HEK293T (cell line): ENCODE data around the gene SLC7A14.

Experiments
- CTCF ChIA-PET: fragments of 350-600 bp; formaldehyde crosslinking; extraction: SDS; loops from one replicate; lab custom pipeline; 2021; ENCODE audit warnings: antibody characterized with exemption, inconsistent platforms; lab: Yijun Ruan, JAX
- POLR2A ChIA-PET: fragments of 350-600 bp; formaldehyde crosslinking; extraction: SDS; loops from one replicate; lab custom pipeline; 2020; ENCODE audit warnings: antibody characterized with exemption, inconsistent platforms; lab: Yijun Ruan, JAX
- DNase-seq: peaks from one replicate; pipeline ENCODE4 v3.0.0; 2012; ENCODE audit warnings: mixed read lengths; ENCODE audit errors: extremely low spot score
- ARNT ChIP-seq: fragments of 450-650 bp; IDR thresholded peaks from 2 replicates; pipeline ENCODE4 v1.6.1; 2017; ENCODE audit warnings: mild to moderate bottlenecking
- BHLHE40 ChIP-seq: fragments of 450-650 bp; IDR thresholded peaks from 2 replicates; pipeline ENCODE4 v1.6.1; 2016; ENCODE audit warnings: mild to moderate bottlenecking, moderate library complexity, borderline replicate concordance
- CTBP1 ChIP-seq: fragments of 450-650 bp; IDR thresholded peaks from 2 replicates; pipeline ENCODE4 v1.6.1; 2016; ENCODE audit warnings: borderline replicate concordance
- ELF4 ChIP-seq: fragments of 450-650 bp; IDR thresholded peaks from 2 replicates; pipeline ENCODE4 v1.6.1; 2017; ENCODE audit warnings: antibody characterized with exemption
- FOXA1 ChIP-seq: fragments of 450-650 bp; IDR thresholded peaks from 2 replicates; pipeline ENCODE4 v1.6.1; 2016; ENCODE audit warnings: mild to moderate bottlenecking
- FOXK2 ChIP-seq: fragments of 450-650 bp; IDR thresholded peaks from 2 replicates; pipeline ENCODE4 v1.6.1; 2016; ENCODE audit warnings: mild to moderate bottlenecking
- FOXM1 ChIP-seq: fragments of 450-650 bp; IDR thresholded peaks from 2 replicates; pipeline ENCODE4 v1.6.1; 2017; ENCODE audit warnings: mild to moderate bottlenecking, borderline replicate concordance
- HDGF ChIP-seq: fragments of 450-650 bp; IDR thresholded peaks from 2 replicates; pipeline ENCODE4 v1.6.1; 2017; ENCODE audit warnings: antibody characterized with exemption, borderline replicate concordance
- L3MBTL2 ChIP-seq: fragments of 450-650 bp; conservative IDR thresholded peaks from 2 replicates; pipeline ENCODE4 v1.6.1; 2016; ENCODE audit warnings: mild to moderate bottlenecking
- LEF1 ChIP-seq: fragments of 450-650 bp; IDR thresholded peaks from 2 replicates; pipeline ENCODE4 v1.6.1; 2017; ENCODE audit warnings: mild to moderate bottlenecking, borderline replicate concordance
- NFRKB ChIP-seq: fragments of 450-650 bp; IDR thresholded peaks from 2 replicates; pipeline ENCODE4 v1.6.1; 2016; ENCODE audit warnings: mild to moderate bottlenecking, moderate library complexity
- SP1 ChIP-seq: fragments of 450-650 bp; IDR thresholded peaks from 2 replicates; pipeline ENCODE4 v1.6.1; 2017
- SUZ12 ChIP-seq: fragments of 450-650 bp; IDR thresholded peaks from 2 replicates; pipeline ENCODE4 v1.6.1; 2016; ENCODE audit warnings: mild to moderate bottlenecking
- TARDBP ChIP-seq: fragments of 450-650 bp; IDR thresholded peaks from 2 replicates; pipeline ENCODE4 v1.6.1; 2016
- ZNF384 ChIP-seq: fragments of 450-650 bp; IDR thresholded peaks from 2 replicates; pipeline ENCODE4 v1.6.1; 2016
- TF ChIP-seq, protein P1 (sequence below): fragments of 450-650 bp; IDR thresholded peaks from 2 replicates; pipeline ENCODE4 v1.6.1; 2016

The SLC7A14 gene

GRCh38 chr3:170467007-170467406 is 118.9 kb downstream of the SLC7A14 start:
- TF ChIP-seq HDGF: no peak
- TF ChIP-seq CTBP1: no peak
- TF ChIP-seq FOXM1: no peak
- no peak for TF ChIP-seq LEF1
- no peak for TF ChIP-seq ZNF384
- no peak for TF ChIP-seq ELF4
- TF ChIP-seq BHLHE40: no peak
- TF ChIP-seq L3MBTL2: no peak
- TF ChIP-seq SUZ12: no peak
- TF ChIP-seq FOXA1: no peak
- no peak for TF ChIP-seq ARNT
- DNase-seq: no peak
- ChIA-PET CTCF (no interaction called here), POLR2A (no interaction called here)

DNA sequence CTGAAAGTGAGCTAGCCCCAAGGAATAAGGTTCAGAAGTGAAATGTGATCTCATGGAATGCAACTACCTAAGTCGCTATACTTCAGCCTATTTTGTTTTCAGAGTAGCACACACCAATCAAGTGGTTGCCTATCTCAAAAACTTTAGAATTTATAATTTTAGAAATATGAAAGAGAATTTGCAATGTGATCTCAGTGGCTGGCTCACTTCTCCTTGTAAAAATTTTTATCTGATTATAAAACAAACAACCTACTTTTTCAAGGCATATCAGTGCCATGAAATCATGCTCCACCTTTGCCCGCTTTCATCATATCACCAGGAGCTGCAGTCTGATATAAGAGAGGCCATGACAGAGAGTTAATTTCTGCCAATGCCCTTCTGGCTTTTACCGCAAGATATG is 119.9 kb downstream of the SLC7A14 start:
- TF ChIP-seq FOXM1 (no peak), L3MBTL2 (no peak), SP1 (no peak), NFRKB (no peak), CTBP1 (no peak), LEF1 (no peak), FOXK2 (no peak), TARDBP (no peak), ARNT (no peak), BHLHE40 (no peak), HDGF (no peak), SUZ12 (no peak), ZNF384 (no peak), FOXA1 (no peak)
- no peak for DNase-seq
- CTCF ChIA-PET: interaction anchor here (1.1 kb wide), 1 partner anchor 347 kb away, joined by 3 read pairs; no protein-coding TSS in a partner anchor
- POLR2A ChIA-PET: no interaction called here

DNA sequence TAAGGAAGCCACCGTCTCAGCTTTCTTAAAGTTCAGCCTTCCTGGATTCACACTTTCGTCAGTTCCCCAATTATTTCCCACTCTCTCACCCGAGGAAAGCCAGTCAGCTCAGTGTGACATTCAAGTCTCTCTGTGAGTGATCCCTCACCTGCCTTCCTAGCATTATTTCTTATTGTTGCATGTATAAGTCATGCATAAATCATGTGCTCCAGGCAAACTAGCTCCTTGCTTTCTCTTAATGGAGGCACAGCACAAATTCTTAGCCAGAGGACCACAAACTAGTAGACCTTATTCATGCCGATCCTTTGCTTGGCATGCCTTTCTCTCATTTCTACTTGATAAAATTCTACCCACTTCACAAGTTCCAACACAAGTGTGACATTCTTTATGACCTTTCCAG is 122.9 kb downstream of the SLC7A14 start:
- no peak for DNase-seq
- POLR2A ChIA-PET: no interaction called here
- TF ChIP-seq HDGF (no peak), ZNF384 (no peak), NFRKB (no peak), FOXM1 (no peak), SP1 (no peak), SUZ12 (no peak), FOXK2 (no peak)
- CTCF ChIA-PET: no interaction called here

GRCh38 chr3:170458285-170458684 is 127.6 kb downstream of the SLC7A14 start:
- POLR2A ChIA-PET: no interaction called here
- CTCF ChIA-PET: no interaction called here
- no peak for DNase-seq
- TF ChIP-seq SUZ12 (no peak), ZNF384 (no peak), FOXA1 (no peak), ARNT (no peak), TARDBP (no peak), ELF4 (no peak), NFRKB (no peak), FOXK2 (no peak)

DNA sequence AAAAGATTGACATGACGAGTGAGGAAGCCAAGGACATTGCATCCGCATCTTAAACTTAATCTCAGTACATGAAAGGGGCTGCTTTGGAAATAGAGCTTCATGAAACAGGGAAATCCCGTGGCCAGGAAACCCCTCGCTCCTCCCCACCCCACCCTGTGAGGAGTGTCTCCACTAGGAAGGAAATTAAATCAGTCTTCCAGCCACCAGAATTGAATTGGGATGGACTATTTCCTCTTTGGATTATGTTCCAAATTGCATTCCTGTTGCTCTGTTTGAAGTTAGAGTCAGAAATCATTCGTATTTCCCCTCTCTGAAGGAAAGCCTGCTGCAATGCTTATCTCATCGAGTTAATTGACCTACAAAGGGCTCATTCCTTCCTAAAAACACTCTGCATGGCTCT is 131.4 kb downstream of the SLC7A14 start:
- TF ChIP-seq FOXK2 (no peak), SUZ12 (no peak), BHLHE40 (no peak), TARDBP (no peak), FOXA1 (no peak), LEF1 (no peak), NFRKB (no peak), ELF4 (no peak), SP1 (no peak), HDGF (no peak), FOXM1 (no peak), CTBP1 (no peak)
- TF ChIP-seq, protein P1, sequence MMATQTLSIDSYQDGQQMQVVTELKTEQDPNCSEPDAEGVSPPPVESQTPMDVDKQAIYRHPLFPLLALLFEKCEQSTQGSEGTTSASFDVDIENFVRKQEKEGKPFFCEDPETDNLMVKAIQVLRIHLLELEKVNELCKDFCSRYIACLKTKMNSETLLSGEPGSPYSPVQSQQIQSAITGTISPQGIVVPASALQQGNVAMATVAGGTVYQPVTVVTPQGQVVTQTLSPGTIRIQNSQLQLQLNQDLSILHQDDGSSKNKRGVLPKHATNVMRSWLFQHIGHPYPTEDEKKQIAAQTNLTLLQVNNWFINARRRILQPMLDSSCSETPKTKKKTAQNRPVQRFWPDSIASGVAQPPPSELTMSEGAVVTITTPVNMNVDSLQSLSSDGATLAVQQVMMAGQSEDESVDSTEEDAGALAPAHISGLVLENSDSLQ: no peak
- no peak for DNase-seq
- ChIA-PET CTCF (no interaction called here), POLR2A (no interaction called here)

GRCh38 chr3:170450039-170450438 is 135.8 kb downstream of the SLC7A14 start:
- TF ChIP-seq CTBP1: no peak
- DNase-seq: no peak
- CTCF ChIA-PET: no interaction called here
- POLR2A ChIA-PET: no interaction called here

- no peak for DNase-seq
- ChIA-PET CTCF (no interaction called here), POLR2A (no interaction called here)
- TF ChIP-seq NFRKB (no peak), TARDBP (no peak), L3MBTL2 (no peak), FOXM1 (no peak), SP1 (no peak), ARNT (no peak), CTBP1 (no peak), LEF1 (no peak), HDGF (no peak), ZNF384 (no peak), SUZ12 (no peak), FOXK2 (no peak), FOXA1 (no peak), ELF4 (no peak)
Observed at GRCh38 chr3:170448584-170448983, 137.3 kb downstream of the SLC7A14 start.

GRCh38 chr3:170443457-170443856 is 142.4 kb downstream of the SLC7A14 start:
- POLR2A ChIA-PET: no interaction called here
- no peak for TF ChIP-seq ZNF384
- TF ChIP-seq, protein P1: no peak
- TF ChIP-seq CTBP1: no peak
- TF ChIP-seq FOXA1: no peak
- no peak for TF ChIP-seq ARNT
- TF ChIP-seq ELF4: no peak
- TF ChIP-seq HDGF: no peak
- no peak for TF ChIP-seq LEF1
- TF ChIP-seq FOXM1: no peak
- TF ChIP-seq SUZ12: no peak
- TF ChIP-seq FOXK2: no peak
- no peak for TF ChIP-seq BHLHE40
- no peak for TF ChIP-seq NFRKB
- no peak for TF ChIP-seq TARDBP
- TF ChIP-seq L3MBTL2: no peak
- TF ChIP-seq SP1: no peak
- DNase-seq: no peak
- CTCF ChIA-PET: no interaction called here
